Stimulated activated CD4-positive, alpha-beta T cell treated with anti-CD3 and anti-CD28 coated beads, Interleukin-15, amount 100 ng/mL, for 24 hours (primary cell): Measurements from ENCODE around the gene FDPS.
"Not testable (repeated sequence)": the region's sequence is repeated elsewhere in the genome, so short reads cannot be mapped to it uniquely, and the experiment has no call there.

Experiments used
- DNase-seq: peaks from one replicate; pipeline ENCODE4 v3.0.0-alpha.2; 2020

The FDPS gene

DNA sequence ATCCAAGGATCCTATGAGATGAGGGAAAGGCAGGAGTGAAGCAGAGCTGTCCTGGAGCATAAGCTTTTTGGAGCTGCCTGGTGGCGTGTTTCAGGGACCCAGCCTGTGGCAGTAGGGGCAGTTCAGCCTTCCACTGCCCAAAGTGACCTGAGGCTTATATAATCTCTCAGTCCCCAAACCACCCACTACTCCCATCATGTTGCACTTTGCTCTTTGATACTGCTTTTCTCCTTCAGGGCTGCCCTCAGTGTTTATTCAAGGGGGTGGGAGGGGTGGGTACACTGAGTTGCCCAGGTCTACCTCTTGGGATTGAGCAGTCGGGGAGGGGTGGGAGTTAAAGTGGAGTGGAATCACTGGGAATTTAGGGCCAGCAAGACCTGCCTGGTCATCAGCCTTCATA is 22.1 kb upstream of the FDPS start:
- DNase-seq: no peak

DNA sequence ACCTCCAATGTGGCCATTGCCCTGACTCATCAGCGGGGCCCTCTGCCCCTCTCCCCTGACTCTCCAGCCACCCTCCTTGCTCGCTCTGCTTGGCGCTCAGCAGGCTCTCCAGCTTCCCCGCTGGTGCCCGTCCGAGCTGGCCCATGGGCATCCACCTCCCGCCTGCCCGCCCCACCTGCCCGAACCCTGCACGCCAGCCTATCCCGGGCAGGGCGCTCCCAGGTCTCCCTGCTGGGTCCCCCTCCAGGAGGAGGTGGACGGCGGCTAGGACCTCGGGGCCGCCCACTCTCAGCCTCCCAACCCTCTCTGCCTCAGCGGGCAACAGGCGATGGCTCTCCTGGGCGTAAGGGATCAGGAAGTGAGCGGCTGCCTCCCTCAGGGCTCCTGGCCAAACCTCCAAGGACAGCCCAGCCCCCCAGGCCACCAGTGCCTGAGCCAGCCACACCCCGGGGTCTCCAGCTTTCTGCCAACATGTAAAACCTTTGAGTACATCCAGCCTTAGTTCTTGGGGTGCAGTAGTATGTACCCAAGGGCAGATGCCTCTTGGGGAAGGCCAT is 20.6 kb upstream of the FDPS start:
- DNase-seq: no peak

- not testable (repeated sequence) for DNase-seq
Measured at GRCh38 chr1:155291006-155291405, 17.7 kb upstream of the FDPS start.

DNA sequence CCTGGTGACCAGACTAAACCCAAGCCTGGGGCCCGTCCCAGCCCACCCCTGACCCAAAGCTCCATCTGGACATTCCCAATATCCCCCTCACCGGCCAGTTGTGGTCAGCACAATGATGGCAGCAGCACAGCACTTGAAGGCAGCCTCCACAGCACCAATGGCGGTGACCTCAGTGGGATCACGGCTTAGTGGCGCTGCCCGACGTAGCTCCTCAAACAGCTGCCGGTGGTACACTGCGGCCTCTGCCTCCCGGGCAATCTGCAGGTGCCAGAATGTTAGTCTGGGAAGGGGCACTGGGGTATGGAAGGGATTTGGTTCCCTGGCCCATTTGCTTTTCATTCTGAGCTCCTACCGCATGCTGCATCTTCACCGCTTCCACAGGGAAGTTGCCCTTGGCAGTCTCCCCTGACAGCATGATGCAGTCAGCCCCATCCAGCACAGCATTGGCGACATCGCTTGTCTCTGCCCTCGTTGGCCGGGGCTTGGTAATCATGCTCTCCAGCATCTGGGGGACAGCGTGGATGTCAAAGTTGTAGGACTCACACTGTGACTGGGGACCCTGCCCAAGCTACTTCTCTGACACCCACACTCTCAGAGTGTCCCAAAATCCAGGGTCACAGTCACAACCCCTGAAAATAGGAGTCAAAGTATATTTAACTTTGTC is 15.4 kb upstream of the FDPS start:
- no peak for DNase-seq

- DNase-seq: no peak
Measured at GRCh38 chr1:155294520-155295182, 14.0 kb upstream of the FDPS start.

DNA sequence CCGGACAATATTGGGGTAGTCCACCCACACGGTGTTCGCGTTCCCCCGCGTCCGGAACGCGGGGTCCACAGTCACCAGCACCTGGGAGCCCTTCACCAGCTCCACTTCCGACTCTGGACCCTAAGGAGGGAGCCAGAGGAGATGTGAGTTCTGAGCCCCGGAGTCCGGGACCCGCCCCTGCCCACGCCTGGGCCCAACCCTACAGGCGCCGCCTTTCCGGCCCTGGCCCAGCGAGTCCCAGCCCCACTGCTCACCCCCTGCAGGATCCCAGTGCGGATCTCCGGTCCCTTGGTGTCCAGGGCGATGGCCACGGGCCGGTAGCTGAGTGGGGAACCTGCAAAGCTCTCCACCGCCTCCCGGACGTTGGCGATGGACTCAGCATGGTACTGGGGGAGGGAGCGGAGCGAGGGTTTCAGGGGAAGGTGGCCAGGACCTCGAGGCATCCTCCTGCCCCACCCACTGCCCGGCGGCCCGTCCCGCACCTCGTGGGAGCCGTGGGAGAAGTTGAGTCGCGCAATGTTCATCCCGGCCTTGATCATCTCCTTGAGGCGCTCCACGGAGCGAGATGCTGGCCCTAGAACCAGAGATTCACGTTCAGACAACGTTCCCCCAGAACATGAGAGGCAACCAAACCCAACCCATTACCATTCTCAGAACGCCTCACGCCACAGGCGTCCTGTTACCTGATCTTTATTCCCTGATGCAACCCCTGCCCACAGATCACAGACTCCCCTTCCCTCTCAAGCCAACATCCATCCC is 13.3 kb upstream of the FDPS start:
- DNase-seq: peak; percentile 14

DNA sequence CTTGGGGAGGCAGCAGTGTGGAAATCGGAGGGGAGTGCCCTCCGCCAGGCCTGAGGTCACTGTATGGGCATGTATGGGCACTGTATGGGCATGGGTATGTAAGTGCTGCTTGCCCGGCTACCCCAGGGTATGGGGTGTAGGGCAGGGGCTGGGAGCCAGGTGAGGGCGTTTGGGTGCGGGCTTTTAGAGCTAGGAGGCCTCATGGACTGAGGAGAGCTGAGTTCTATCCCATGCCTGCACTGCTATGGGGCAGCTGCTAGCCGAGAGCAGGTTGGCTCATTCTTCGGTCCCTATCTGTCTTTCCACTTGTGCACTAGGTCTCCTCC is 12.8 kb upstream of the FDPS start:
- no peak for DNase-seq

DNA sequence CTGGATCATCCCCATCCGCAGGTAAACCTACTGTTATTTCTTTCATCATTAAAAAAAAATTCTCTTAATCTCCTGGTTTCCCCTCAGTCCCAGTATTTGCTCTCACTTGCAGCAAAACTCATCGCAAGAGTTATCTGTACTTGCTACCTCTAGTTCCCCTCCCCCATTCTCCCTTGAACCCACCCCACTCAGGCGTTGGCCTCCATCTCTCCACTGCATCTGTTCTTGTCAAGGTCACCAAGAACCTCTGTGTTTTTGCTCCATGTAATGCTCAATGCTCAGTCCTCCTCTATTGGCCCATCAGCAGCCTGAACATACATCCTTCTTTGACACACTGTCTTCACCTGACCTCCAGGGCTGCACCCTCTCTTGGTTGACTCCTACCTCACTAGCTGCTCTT is 12.0 kb upstream of the FDPS start:
- no peak for DNase-seq

GRCh38 chr1:155297384-155297783 is 11.3 kb upstream of the FDPS start:
- DNase-seq: no peak

GRCh38 chr1:155300024-155300423 is 8.6 kb upstream of the FDPS start:
- no peak for DNase-seq

- DNase-seq: no peak
Measured at GRCh38 chr1:155300553-155301329, 7.9 kb upstream of the FDPS start.

DNA sequence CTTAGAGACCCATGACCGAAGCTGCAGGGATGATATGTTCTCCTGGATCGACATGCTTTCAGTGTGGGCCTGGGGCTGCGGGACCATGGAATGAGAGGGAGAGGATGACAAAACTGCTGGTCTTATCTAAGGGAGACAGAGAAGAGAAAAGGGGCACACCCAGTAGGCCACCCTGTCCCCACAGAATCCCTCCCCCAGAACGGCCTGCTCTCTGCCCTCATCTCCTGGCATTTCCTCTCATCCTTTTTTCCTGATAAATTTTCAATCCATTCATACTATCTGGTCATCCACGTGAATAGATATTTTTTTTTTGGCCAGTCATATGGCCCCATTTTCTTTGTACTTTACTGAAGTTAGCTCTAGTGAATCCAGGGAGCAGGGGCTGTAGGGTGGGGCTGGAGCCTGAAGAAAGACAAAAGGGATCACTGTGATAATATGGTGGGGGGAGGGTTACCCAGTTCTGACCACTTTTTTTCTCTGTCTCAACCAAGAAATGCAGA is 7.3 kb upstream of the FDPS start, which contains the start of gene PKLR:
TSS of gene PKLR (minus strand) at position 97 of the 500 bp plus-strand sequence. CDS start at position 54, 43 bp downstream.
- DNase-seq: no peak

GRCh38 chr1:155304558-155305063 is 4.1 kb upstream of the FDPS start:
- no peak for DNase-seq

DNA sequence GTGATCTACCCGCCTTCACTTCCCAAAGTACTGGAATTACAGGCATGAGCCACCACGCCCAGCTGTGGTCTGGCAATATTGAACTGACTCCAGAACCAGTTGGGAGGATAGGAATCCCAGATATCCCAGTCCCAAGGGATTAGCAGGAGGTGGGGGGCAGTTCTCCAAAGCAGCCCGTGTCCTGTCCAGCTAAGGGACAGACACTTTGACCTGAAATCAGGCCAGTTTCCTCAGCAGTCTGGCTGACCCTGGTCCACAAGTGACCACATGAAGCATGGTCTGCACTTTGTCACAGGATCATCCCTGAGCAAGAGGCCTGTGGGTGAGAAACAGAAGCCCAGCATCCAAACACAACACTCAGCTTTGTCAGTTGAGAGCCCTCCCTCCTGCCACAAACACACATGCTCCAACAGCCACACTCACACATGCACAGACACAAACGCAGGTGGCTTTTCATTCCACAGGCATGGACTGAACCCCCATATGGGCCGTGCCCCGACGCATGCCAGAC is 2.7 kb upstream of the FDPS start:
- no peak for DNase-seq

GRCh38 chr1:155307247-155307740 is 1.4 kb upstream of the FDPS start:
- no peak for DNase-seq

DNA sequence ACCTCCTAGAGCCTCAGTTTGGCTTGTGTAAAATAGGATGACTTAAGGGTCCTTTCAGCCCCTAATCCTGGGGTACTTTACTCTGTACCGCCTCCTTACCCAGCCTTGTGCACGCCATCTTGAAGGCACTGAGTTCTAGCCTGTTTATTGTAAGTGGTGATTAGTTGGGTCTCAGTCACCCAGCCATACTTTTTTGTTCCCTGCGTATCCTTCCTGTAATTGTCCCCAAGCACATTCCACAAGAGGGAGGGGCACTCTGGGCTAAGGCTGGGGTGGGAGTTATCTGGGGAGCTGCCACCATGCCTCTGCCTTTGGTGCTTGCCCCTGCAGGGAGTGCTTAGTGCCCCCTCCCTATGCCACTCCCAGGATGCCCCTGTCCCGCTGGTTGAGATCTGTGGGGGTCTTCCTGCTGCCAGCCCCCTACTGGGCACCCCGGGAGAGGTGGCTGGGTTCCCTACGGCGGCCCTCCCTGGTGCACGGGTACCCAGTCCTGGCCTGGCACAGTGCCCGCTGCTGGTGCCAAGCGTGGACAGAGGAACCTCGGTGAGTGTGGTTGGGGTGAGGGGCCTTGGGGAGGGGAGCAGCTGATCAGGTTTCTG is 856 bp downstream of the FDPS start:
- DNase-seq: no peak

- DNase-seq: no peak
Measured at GRCh38 chr1:155313261-155313660, 4.6 kb downstream of the FDPS start.

- DNase-seq: no peak
Measured at GRCh38 chr1:155316922-155317321, 8.3 kb downstream of the FDPS start.

DNA sequence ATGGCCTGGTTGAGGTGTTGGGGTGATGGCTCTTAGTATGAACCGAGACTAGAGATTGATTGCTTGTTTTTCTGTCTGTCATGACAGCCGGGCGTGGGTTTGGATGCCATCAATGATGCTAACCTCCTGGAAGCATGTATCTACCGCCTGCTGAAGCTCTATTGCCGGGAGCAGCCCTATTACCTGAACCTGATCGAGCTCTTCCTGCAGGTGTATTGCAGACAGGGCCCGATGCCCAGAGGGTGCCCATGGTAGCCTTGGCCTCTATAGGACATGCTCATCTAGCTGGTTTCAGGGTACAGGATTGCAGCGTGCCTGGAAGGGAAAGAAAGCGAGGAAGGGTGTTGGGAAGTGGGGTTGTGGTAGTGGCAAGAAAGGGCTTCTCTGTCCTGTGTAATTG is 9.4 kb downstream of the FDPS start:
- no peak for DNase-seq

DNA sequence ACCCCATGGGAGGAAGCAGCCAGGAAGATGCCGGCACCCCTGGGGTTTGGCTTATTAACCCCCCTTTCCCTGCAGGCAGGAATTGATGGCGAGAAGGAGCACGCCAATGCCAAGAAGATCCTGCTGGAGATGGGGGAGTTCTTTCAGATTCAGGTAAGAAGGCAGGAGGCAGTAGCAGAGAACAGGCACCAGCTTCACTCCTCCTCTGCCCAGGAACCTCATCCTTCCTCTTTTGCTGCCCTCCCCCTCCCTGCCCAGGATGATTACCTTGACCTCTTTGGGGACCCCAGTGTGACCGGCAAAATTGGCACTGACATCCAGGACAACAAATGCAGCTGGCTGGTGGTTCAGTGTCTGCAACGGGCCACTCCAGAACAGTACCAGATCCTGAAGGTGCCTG is 10.9 kb downstream of the FDPS start:
- DNase-seq: no peak

DNA sequence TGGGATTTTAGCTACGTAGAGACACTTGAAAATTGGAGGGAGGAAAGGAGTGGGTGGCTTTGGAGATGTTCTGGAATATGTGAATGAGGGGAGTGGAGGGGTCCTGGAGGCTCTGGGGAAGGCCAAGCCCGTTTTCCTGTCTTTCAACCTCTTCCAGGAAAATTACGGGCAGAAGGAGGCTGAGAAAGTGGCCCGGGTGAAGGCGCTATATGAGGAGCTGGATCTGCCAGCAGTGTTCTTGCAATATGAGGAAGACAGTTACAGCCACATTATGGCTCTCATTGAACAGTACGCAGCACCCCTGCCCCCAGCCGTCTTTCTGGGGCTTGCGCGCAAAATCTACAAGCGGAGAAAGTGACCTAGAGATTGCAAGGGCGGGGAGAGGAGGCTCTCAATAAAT is 11.6 kb downstream of the FDPS start:
- DNase-seq: no peak
